GM13976 (cell line): ENCODE results near the gene DNASE1L3.

Experiments used
- DNase-seq: peaks from one replicate; pipeline ENCODE4 v3.0.0; 2012; ENCODE audit warnings: low spot score
- CTCF ChIP-seq: IDR thresholded peaks from 2 replicates; pipeline ENCODE4 v1.5.1; 2012; ENCODE audit warnings: borderline replicate concordance, mild to moderate bottlenecking; ENCODE audit not compliant: insufficient read depth; ENCODE audit errors: extremely low read depth, missing control alignments, control extremely low read depth
- in situ Hi-C: fragments of 300-500 bp; cut with MboI; formaldehyde crosslinking; loops from one replicate; pipeline ENCODE4 v1.12.0; 2022; ENCODE audit warnings: low sequenced_read_pairs, mixed read lengths, inconsistent platforms; ENCODE audit not compliant: unreplicated experiment

Gene DNASE1L3

DNA sequence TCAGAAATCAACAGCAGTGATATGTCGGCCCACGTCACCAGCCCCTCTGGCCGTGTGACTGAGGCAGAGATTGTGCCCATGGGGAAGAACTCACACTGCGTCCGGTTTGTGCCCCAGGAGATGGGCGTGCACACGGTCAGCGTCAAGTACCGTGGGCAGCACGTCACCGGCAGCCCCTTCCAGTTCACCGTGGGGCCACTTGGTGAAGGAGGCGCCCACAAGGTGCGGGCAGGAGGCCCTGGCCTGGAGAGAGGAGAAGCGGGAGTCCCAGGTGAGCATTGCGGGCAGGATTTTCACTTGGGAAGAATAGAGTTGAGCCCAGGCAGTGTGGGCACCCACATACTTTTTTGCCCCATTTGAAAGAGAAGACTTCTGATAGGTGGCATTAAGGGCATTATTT, 57.4 kb downstream of the DNASE1L3 start:
- no peak for TF ChIP-seq CTCF
- in situ Hi-C loops, result no loop called here
- no peak for DNase-seq

- in situ Hi-C loops, result no loop called here
- DNase-seq, result no peak
- TF ChIP-seq CTCF, result no peak
Measured at GRCh38 chr3:58152225-58153015, 58.4 kb downstream of the DNASE1L3 start.

- in situ Hi-C loops, result no loop called here
- no peak for TF ChIP-seq CTCF
- no peak for DNase-seq
Measured at GRCh38 chr3:58151637-58152036, 59.1 kb downstream of the DNASE1L3 start.

DNA sequence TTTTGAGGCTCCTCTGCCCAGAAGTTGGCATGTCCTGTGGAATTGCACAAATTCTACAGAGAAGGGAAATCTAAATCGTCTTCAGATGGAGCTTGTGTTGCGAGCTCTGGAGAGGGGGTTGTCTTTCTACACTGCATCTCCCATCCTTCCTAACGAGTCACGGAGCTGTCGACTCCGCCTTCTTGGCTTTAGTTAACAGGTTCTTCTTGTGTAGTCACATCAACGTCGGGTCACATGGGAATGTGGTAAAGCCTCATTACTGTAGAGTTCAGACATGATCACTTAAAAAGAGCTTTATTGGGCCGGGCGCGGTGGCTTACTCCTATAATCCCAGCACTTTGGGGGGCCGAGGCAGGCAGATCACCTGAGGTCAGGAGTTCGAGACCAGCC, 60.0 kb downstream of the DNASE1L3 start:
- in situ Hi-C loops, result no loop called here
- no peak for DNase-seq
- TF ChIP-seq CTCF, result no peak

DNA sequence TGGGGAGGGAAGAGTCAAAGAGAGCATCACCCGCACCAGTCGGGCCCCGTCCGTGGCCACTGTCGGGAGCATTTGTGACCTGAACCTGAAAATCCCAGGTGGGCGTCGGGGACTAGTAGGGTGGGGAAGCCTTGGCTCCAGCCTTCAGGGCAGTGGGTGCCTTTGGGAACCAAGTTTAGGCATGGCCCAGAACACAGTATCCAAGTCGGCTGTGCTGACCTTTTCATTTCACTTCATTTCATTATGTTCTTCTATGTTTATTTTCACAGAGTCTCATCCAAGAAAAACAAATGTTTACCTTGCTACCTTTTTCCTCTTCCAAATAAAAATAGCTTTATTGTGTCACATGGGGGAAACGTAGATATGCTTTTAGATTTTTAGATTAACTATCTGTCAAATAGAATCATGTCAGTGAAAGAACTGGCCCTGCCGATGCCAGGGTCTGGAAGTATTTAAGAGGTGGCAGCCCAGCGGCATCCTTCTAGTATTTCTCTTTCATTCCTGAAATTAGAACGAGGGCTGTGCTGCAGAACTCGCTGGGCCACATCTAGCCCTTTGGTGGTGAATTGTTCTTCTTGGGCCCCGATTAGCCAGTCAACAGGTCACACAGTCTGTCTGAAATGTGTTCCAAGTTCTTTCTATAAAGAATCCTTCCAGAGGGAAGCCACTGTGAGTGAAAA, 60.5 kb downstream of the DNASE1L3 start:
- no peak for DNase-seq
- in situ Hi-C loops, result no loop called here
- TF ChIP-seq CTCF, result no peak

DNA sequence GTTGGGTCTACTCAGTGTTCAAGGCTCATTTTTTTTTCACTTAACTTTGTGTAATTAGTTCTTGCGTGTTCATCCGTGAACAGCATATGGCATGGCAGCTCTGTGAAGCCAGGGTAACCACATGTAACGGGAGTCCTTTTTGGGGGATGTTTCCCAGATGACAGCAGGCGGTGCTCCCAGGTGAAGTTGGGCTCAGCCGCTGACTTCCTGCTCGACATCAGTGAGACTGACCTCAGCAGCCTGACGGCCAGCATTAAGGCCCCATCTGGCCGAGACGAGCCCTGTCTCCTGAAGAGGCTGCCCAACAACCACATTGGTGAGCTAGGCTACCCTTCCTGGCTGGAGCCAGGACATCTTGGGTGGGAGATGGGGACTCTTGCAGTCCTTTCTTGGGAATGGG, 62.7 kb downstream of the DNASE1L3 start:
- no peak for TF ChIP-seq CTCF
- DNase-seq, result no peak
- in situ Hi-C loops, result no loop called here
